HG03558 (cell line): Measurements from ENCODE around the gene NUDT1.
A peak's percentile ranks its signal among the peaks of the same experiment; 100 is the strongest.

ENCODE experiments used
- ATAC-seq: cut with Tn5 transposase; IDR thresholded peaks from one replicate; pipeline ENCODE4 v1.9.1; 2021; ENCODE audit warnings: moderate number of reproducible peaks; ENCODE audit not compliant: unreplicated experiment; ENCODE audit errors: extremely low read depth

The NUDT1 gene

DNA sequence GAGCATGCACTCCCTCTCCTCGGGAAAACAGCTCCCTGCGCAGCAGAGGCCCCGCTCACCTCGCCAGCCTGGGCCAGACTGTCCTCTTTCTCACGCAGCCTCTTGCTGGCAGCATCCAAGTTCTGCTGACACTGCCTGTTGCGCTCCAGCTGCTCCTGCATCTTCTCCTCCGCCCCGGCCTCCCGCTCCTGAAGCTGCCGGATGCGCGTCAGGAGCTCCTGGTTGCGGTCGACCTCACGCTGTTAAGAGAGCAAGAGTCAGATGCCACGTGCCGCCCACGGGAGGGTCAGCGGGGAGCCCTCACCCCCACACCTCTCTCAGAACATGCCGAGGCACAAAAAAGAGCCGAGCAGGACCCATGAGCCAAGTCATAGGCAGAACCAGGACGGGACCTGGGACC, 19.5 kb upstream of the NUDT1 start:
- no peak for ATAC-seq

DNA sequence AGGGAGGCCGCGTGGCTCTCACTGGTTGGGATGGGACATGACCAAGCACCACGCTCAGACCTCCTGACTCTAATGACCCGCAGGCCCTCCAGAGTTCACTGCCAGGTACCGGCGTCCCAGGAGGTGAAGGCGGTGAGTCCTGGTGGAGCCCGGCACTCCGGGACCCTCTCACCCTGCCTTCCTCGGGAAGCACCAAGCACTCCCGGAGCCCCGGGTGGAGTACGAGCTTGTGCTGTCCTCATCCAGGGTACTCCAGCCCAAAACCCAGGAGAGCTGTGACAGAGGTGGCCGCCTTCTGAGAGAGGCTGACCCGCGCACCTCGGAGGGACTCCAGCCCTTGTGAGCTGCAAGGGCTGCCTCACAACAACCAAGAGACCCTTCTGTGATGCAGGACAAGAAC, 18.7 kb upstream of the NUDT1 start:
- no peak for ATAC-seq

DNA sequence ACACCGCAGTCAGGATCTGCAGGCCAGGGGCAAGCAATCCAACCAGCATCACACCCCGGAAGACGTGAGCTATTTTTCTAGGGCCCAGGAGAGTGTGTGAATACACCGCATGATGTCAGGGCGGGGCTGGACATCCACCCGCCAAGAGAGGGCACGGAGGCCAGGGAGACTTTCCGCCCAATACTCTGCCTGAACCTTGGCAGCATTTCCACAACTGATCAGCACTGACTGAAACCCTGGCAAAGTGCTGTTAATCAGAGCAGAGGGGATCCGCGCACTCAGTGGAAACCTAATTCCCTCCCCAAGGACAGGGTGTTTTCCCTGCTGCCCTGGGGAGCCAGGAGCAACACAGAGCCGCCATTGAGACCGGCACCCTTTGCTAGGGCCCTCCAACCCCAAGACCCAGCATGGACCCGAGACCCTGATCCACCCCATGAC, 17.5 kb upstream of the NUDT1 start:
- no peak for ATAC-seq

DNA sequence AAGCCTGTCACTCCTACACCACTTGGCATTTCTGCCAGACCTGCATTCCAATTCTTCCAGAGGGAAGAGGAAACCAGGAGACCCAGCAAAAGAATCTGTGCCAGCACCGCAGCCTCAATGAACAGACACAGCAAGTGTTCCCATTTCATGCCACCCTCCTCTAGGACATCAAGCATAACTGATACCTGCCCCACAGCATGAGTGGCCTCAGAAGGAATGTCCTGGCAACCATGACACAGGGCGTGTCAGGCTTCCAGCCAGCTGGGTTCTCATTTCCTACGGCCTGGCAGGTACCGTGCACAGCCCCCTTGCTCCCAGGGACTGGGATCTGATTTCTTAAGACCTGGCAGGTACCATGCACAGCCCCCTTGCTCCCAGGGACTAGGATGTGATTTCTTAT, 17.1 kb upstream of the NUDT1 start:
- ATAC-seq = no peak

DNA sequence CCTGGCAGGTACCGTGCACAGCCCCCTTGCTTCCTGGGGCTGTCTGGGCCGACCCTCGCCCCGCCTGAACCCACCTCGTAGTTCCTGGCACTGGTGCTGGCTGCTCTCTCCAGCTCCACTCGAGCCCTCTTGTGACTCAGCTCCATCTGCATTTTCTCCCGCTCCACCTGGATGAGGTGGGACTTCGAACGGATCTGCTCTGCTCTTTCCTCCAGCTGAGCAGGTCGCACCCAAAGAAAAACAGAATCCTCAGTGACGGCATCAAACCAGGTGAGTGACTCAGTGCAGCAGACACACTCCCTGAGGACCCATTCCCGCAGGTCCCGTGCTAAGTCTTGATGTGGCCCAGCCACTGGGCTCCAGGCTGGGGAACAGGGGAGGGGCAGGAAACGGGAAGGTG, 16.7 kb upstream of the NUDT1 start:
- ATAC-seq = no peak

DNA sequence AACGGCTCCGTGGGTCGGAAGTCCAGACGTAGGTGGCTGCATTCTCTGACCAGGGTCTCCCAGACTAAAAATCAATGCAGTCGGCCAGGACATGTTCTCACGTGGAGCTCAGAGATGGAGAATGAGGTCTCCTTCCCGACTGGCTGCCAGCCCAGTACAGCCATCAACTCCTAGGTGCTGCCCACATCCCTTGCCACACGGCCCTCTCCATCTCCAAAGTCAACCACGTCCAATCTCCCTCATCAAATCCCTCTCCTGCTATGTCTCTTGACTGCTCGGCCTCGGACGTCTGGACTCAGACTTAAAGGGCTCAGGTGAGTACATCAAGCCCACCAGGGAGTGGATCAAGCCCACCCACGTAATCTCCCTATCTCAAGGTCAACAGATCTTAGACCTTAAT, 16.2 kb upstream of the NUDT1 start:
- ATAC-seq = no peak

DNA sequence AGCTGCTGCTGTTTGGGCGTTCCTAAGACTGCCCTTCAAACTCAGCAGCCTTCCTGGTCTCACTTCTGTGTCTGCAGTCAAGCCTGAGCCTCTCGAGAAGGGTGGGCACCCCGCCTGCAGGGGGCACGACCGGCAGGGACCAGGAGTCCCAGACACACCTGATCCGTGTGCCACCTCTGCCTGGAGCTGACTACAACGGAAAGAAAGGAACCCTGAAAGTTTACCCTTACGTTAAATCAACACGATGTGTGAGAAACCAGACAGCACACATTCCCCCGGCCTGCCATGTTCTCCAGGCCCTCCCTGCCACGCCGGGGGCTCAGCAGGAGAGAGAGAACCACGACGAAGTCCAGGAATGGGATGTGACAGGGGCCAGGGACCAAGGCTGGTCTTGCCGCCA, 14.3 kb upstream of the NUDT1 start:
- ATAC-seq = no peak

DNA sequence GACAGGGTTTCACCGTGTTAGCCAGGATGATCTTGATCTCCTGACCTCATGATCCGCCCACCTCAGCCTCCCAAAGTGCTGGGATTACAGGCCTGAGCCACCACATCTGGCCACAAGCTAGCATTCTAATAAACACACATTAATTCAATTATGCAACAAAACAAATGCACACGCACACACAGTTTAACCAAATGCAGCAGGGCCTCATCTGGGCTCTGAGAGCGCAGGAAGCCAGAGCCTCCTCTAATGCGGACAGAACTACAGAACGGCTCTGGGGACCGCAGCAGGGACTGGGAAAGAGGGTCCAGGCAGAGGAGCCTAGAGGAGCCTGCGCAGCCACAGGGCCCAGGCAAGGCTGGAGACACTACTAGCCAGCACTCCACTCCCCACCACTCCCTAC, 13.1 kb upstream of the NUDT1 start:
- no peak for ATAC-seq

DNA sequence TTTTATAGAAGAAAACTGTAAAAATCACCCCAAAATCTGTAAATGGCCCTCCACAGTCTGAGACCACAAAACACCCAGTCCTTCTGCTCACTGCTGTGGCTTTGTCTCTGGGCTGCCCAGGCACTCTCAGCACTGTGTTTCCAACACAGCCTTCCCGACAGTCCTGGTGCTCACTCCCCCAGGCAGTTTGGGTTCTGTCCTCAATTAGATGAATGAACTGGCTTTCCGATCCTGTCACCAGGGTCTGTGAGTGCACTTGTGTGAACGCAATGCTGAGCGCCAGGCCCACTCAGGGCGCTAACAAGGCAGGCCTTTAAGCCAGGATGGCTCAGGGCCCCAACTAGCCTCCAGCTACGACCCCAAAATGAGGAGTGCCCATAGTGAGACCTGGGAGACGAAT, 12.6 kb upstream of the NUDT1 start:
- no peak for ATAC-seq

DNA sequence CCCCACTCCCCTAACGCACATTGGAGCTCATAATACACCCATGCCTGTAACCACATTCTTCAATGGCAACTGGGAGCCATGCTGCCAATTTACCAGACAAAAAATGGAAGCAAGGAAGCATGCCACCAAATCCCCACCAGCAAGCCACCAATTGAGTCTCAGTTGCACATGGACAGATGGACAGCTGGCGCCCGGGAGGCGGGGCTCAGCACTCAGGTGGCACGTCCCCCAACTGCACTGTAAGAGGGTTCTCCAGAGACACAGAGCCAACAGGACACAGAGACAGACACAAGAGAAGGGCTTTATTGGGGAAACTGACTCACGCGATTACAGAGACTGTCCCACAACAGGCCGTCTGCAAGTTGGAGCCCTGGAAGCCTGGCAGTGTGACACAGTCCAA, 11.8 kb upstream of the NUDT1 start:
- ATAC-seq = no peak

DNA sequence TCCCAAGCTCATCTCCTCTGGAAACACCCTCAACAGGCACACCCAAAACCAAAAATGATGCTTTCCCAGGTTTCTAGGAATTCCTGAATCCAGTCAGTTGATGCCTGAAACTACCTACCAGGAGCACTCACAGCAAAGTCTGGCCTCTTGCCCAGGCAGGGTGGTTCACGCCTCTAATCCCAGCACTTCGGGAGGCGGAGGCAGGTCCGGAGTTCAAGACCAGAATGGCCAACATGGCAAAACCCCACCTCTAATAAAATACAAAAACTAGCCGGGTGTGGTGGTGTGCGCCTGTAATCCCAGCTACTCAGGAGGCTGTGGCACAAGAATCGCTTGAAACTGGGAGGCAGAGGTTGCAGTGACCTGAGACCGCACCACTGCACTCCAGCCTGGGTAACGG, 11.1 kb upstream of the NUDT1 start:
- ATAC-seq = no peak

DNA sequence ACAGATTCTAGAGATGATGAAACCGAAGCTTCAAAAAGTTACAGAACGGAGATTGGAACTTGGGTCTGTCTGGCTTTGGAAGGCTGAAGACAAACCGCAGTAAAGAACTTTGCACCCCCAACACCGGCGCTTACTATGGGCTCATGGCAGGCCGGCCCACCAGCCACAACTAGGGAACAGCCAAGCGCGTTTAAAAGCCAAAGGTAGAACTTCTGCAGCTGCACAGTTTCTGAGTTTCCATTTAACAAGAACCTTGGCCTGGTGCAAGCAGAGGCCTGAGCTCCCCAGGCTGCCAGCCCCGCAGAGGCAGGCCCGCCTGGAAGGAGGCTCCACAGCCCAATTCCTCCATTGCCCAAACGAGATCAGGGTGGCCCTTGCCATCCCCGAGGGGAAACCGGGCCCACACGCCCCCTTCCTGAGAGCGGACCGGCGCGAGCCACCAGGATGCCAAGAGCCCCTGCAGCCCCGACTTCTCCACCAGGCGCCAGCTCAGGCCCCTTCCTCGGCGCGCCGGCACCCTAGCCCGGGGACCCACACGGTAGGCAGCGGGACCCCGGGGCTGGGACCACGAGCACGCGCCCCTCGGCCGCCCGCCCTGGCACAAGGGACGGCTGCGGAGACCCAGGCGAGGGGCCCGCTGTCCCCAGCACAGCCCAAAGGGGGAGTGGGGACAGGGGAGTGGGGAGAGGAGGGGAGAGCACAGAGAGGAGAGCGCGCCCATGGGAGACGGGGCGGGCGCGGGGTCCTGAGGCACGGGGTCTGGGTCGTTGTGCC, 9.8 kb upstream of the NUDT1 start:
- no peak for ATAC-seq

DNA sequence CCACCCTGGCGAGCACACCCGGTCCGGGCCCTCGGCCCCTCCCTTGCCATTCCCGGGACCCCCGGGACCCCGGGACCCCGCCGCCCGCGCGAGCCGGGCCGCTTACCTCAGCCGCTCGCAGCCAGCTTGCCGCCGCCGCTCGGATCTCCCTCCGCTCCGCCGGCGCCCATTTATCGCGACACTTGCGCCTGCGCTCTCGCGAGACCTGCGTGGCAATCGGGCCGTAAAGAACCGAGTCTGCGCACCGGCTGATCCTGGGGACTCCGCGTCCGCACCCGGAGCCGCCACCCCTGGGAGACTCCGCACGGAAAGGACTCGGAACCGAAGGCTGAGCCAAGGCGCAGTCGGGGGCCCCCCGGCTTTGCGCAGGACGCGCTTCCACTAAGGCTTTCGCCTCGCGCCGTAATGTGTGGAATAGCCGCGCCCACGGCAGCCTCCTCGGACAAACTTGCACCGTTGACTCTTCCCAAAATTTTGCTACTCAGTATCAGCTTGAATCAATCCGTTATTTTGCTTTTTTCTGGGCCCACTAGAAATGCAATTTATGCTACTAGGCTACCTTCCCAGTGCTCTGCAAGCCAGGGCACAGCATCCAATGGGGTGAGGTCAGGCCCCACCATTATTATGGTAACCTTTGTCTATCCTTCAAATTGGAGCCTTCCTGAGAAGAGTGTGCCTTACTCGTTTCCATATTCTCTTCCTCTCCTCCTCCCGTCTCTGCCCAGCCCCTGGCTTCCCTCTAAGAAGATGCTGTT, 9.1 kb upstream of the NUDT1 start, which contains the start of gene MAD1L1:
MAD1L1 (minus strand) TSS at position 180 of the 755 bp plus-strand sequence. CDS start 2,812 bp downstream, outside the sequence.
- ATAC-seq = no peak

DNA sequence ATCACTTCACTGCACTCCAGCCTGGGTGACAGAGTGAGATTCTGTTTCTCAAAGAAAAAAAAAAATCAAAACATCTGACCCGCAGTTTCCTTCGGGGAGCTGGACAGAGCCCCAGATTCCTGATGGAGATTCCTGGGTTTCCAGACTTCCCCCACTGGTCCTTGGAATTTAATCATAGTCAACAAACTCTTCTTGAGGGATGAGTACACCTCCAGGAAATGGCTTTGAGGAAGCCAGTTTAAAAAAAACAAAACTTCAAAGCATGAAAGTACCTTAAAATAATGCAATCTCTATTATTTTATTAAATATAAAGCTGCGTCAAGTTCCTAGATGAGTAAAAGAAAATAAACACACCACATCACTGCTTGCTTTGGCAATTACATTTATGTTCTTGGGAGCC, 8.1 kb upstream of the NUDT1 start:
- no peak for ATAC-seq

DNA sequence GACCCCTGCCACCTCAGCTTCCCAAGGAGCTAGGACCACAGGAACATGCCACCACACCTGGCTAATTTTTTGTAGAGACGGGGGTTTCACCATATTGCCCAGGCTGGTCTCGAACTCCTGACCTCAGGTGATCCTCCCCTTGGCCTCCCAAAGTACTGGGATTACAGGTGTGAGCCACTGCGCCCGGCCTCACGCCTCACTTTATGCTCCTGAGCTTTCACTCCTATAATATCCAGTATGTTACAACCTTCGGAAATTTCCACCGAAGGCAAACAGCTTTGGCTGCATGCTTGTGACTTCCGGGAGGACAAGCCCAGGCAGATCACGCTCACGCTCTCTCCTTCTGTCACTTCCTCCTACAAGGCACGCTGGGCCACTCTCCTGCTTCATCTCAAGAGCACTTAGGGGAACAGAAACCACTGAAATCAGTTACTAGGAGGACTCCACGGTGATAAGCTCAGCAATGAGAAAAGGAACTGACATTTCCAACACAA, 4.9 kb upstream of the NUDT1 start:
- peak; percentile 53 for ATAC-seq

DNA sequence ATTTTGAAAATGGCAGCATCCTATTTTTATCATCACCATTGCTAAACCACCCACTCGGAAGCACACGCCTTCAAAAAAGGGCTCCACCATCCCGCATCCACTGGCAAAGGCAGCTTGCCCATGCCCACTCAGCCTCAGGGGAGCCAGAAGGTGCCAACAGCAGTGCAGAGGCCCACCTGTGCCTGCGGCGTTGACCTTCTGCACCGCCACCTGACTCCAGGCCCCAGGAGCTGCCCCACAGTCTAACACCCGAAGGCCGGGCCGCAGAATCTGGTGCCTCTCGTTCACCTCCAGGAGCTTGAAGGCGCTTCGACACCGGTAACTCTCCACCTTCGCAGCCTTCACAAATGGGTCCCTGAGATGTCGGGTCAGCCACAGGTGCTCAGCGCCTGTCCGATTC, 2.8 kb upstream of the NUDT1 start:
- no peak for ATAC-seq

DNA sequence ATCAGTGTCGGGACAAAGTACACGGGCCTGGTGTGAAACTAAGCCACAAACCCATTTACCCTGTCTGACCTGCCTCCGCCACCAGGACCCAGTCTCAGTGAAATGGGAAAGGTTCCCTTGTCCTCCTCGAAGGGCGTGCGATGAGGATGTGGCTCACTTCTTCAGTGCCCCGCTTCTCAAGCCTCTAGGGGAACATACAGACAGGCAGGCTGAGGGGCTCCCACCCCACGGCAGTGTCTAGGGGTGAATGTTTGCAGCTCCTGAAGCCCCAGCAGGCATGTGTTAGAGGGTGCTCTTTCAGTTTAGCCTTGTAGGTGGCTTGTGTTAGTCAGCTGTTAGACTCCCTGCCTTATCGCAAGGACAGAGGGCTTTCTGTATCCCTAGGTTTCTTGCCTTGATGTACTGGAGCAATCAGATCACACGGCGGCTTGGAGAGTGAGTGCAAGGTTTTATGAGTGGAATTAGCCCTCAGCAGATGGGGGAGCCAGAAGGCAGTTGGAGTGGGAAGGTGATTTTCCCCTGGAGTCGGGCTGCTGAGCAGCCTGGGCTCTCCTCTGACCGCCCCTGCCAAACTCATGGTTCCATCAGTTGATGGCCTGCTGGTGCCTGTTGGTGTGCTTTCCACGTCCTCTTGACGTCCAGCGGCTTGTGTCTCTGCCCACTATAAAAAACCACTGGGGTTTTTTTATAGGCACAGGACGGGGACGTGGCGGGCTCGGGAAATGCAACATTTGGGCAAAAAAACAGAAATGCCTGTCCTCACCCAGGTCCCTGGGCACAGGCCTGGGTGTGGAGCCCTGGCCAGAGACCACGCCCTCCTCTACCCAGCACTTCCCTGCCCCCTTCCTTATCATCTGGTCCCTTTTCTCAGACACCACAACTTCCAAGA, 759 bp downstream of the NUDT1 start:
- ATAC-seq = no peak

DNA sequence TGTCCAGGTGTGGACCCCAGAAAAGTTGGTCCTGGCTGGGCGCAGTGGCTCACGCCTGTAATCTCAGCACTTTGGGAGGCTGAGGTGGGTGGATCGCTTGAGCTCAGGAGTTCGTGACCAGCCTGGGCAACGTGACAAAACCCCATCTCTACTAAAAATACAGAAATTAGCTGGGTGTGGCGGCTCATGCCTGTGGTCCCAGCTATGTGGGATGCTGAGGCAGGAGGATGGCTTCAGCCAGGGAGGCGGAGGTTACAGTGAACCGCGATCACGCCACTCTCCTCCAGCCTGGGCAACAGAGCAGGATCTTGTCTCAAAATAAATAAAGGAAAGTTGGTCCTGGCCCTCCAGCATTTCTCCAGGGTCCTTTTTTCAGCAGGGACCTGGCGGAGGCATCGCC, 1.4 kb downstream of the NUDT1 start:
- ATAC-seq = no peak

DNA sequence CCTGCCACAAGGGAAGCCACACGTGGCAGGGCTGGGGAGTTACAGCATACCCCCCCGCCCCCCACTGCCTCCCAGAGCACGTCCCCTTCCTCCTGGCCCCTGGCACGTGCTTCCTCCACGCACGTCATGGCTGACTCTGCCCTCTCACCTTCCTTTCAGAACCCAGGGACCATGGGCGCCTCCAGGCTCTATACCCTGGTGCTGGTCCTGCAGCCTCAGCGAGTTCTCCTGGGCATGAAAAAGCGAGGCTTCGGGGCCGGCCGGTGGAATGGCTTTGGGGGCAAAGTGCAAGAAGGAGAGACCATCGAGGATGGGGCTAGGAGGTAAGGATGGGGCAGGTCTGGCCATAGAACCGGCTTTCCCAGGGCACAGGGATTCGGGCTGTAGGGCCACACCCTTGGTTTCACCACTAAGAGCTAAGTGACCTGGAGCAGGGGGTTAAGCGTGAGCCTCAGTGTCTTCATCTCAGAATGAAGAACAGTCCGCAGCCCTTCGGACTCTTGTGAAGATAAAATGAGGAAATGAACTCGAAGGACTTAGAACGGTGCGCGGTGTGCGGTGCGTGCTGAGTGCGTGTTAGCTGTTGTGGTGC, 2.5 kb downstream of the NUDT1 start:
- no peak for ATAC-seq
